GM12878 (cell line): Measurements from ENCODE around the gene KDM3B. TPM values are rescaled to one million over a fixed set of nuclear protein-coding genes. Genes with fewer than 3 reads are reported as not detected.
A peak's percentile ranks its signal among the peaks of the same experiment; 100 is the strongest.

Experiments used
- ATAC-seq: fragments of 200-7000 bp; cut with Tn5 transposase; 3 replicates; pipeline ENCODE4 v1.9.1; 2020; ENCODE audit warnings: mild to moderate bottlenecking, moderate library complexity
- BruUV-seq: library from RNA; stranded (reverse); fragments of 400-500 nt; replicated peaks from 2 replicates; lab custom pipeline; 2021; lab: Mats Ljungman, UMichigan
- CTCF ChIA-PET: fragments of 300-600 bp; sonication (Branson Sonifier 250); formaldehyde crosslinking; extraction: SDS; loops from one replicate; lab custom pipeline; 2021; ENCODE audit warnings: inconsistent platforms; lab: Yijun Ruan, JAX
- POLR2A ChIA-PET: fragments of 350-600 bp; formaldehyde crosslinking; extraction: SDS; loops from one replicate; lab custom pipeline; 2021; ENCODE audit warnings: inconsistent platforms; lab: Charles Lee
- RAD21 ChIA-PET: fragments of 300-600 bp; sonication (Branson Sonifier 250); formaldehyde crosslinking; loops from one replicate; lab custom pipeline; 2023; ENCODE audit warnings: antibody characterized with exemption; ENCODE audit not compliant: unreplicated experiment; lab: Charles Lee
- SMC1A ChIA-PET: fragments of 300-600 bp; sonication (Branson Sonifier 250); formaldehyde crosslinking; loops from one replicate; lab custom pipeline; 2023; ENCODE audit not compliant: unreplicated experiment, uncharacterized antibody; lab: Charles Lee
- DNase-seq: peaks from one replicate; pipeline ENCODE4 v3.0.0-alpha.2; 2011; ENCODE audit warnings: low read depth, low spot score
- FAIRE-seq: peaks from 3 replicates; lab custom pipeline; 2011; peaks lifted over from hg19 to GRCh38; lab: Jason Lieb, UNC
- H2AFZ ChIP-seq: 2 replicates; pipeline ENCODE4 v1.6.0; 2011; ENCODE audit warnings: low read depth, low read length, control low read depth; ENCODE audit not compliant: control insufficient read depth
- H3K27ac ChIP-seq: 2 replicates; pipeline ENCODE4 v1.5.1; 2011; ENCODE audit warnings: control low read depth; ENCODE audit not compliant: control insufficient read depth, insufficient read depth
- H3K27me3 ChIP-seq, 2 experiments: replicated peaks in 1 of 2; 2 replicates each; pipeline versions ENCODE4 v1.6.0 to v1.6.1; 2011; ENCODE audit warnings: low read length in 1 of 2; ENCODE audit not compliant: control insufficient read depth in 2 of 2, insufficient read depth in 2 of 2
- H3K36me3 ChIP-seq, 2 experiments: 2 replicates each; pipeline ENCODE4 v1.5.1; 2011; ENCODE audit warnings: low read length in 1 of 2; ENCODE audit not compliant: control insufficient read depth in 2 of 2, insufficient read depth in 2 of 2
- H3K4me1 ChIP-seq: 2 replicates; pipeline ENCODE4 v1.6.1; 2011; ENCODE audit warnings: mild to moderate bottlenecking, low read length, moderate library complexity, mixed read lengths; ENCODE audit not compliant: control insufficient read depth, insufficient read depth
- H3K4me2 ChIP-seq: 2 replicates; pipeline ENCODE4 v1.6.0; 2011; ENCODE audit warnings: control low read depth; ENCODE audit not compliant: control insufficient read depth, insufficient read depth
- H3K4me3 ChIP-seq: fragments of 200-600 bp; sonication (generic); 2 replicates; pipeline ENCODE4 v1.5.1; 2016
- H3K79me2 ChIP-seq: 2 replicates; pipeline ENCODE4 v1.6.0; 2011; ENCODE audit warnings: low read length; ENCODE audit not compliant: control insufficient read depth, insufficient read depth
- H3K9ac ChIP-seq: 2 replicates; pipeline ENCODE4 v1.8.0; 2011; ENCODE audit warnings: low read length, control low read depth, mixed read lengths; ENCODE audit not compliant: control insufficient read depth, insufficient read depth
- H3K9me3 ChIP-seq: replicated peaks from 3 replicates; pipeline ENCODE4 v1.5.1; 2011; ENCODE audit warnings: mild to moderate bottlenecking, low read length; ENCODE audit not compliant: control insufficient read depth, insufficient read depth
- H4K20me1 ChIP-seq: 2 replicates; pipeline ENCODE4 v1.6.0; 2011; ENCODE audit not compliant: control insufficient read depth, insufficient read depth
- CEBPZ ChIP-seq: fragments of 150-350 bp; IDR thresholded peaks from 2 replicates; pipeline ENCODE4 v1.6.1; 2016; ENCODE audit warnings: low read depth, low read length
- CUX1 ChIP-seq: IDR thresholded peaks from 2 replicates; pipeline ENCODE4 v1.6.1; 2012; ENCODE audit warnings: improper control_type of control experiment, low read depth, low read length; ENCODE audit not compliant: insufficient replicate concordance
- IRF3 ChIP-seq: fragments of 450-650 bp; IDR thresholded peaks from 2 replicates; pipeline ENCODE4 v1.6.1; 2014; ENCODE audit warnings: mild to moderate bottlenecking
- POLR2AphosphoS5 ChIP-seq: IDR thresholded peaks from 2 replicates; pipeline ENCODE4 v1.6.1; 2011; ENCODE audit warnings: mild to moderate bottlenecking, low read length, inconsistent platforms
- SUPT20H ChIP-seq: IDR thresholded peaks from 2 replicates; pipeline ENCODE4 v1.6.1; 2011; ENCODE audit warnings: low read depth, mild to moderate bottlenecking, low read length, moderate library complexity, borderline replicate concordance; ENCODE audit not compliant: control insufficient read depth
- SUZ12 ChIP-seq: fragments of 200-600 bp; sonication (generic); IDR thresholded peaks from one replicate; pipeline ENCODE4 v1.6.1; 2018; ENCODE audit warnings: antibody characterized with exemption, mild to moderate bottlenecking; ENCODE audit not compliant: unreplicated experiment
- YBX1 ChIP-seq: fragments of 450-650 bp; IDR thresholded peaks from 2 replicates; pipeline ENCODE4 v1.6.1; 2016; ENCODE audit warnings: antibody characterized with exemption
- WGBS: methylation state at CpG from one replicate; pipeline ENCODE4 v1.1.6; 2016; ENCODE audit warnings: low lambda C conversion rate; ENCODE audit not compliant: insufficient replicate concordance, insufficient coverage; ENCODE audit errors: missing lambda C conversion rate; 5-methylcytosine and 5-hydroxymethylcytosine counted together
- in situ Hi-C: fragments of 300-500 bp; cut with MboI; formaldehyde crosslinking; loops from 9 replicates; pipeline ENCODE4 v1.14.3; 2018; ENCODE audit warnings: mixed read lengths
- intact Hi-C: fragments of 100-400 bp; cut with micrococcal nuclease; formaldehyde crosslinking; loops from one replicate; pipeline ENCODE4 v1.14.2; 2022; ENCODE audit not compliant: unreplicated experiment
- polyA plus RNA-seq, 11 experiments: library from polyadenylated mRNA; depleted of rRNA in 4 of 11; unstranded in 6 of 11; stranded (reverse) in 5 of 11; fragments of >200 nt; fragmentation: Nextera tagmentation in 4 of 11; fragmentation: Illumina TruSeq in 1 of 11; extraction: Ambion mirVana in 4 of 11; extraction: Trizol in 1 of 11; gene quantifications; 1 replicate in 1 of 11; 2 replicates in 10 of 11; pipeline versions ENCODE4 v1.2.1 to v1.2.3, GENCODE V29; 2011 to 2016; ENCODE audit warnings: inconsistent platforms in 2 of 11, missing spikeins in 2 of 11, low read depth in 1 of 11
- total RNA-seq, 4 experiments: library from RNA; depleted of rRNA in 3 of 4; stranded (reverse); fragments of >200 nt in 3 of 4; fragmentation: Illumina TruSeq in 1 of 4; extraction: Trizol in 1 of 4; gene quantifications; 2 replicates each; pipeline versions ENCODE4 v1.2.1 to v1.2.3, GENCODE V29; 2013 to 2021

The KDM3B gene
- total and polyA plus RNA-seq, 10 of the 15 experiments (the other 5 are each of a cell fraction or from before 2014, with no cell fraction given): 8.5 to 45.7 (median 29.0) TPM

- TF ChIP-seq POLR2AphosphoS5 (no peak), IRF3 (no peak)
- ChIA-PET SMC1A (interaction anchor here (0.6 kb wide), 1 partner anchor 537 kb away, joined by 3 read pairs; no protein-coding TSS in a partner anchor), CTCF (interaction anchor here (1.1 to 1.5 kb wide), 4 partner anchors 11 to 34 kb away, joined by 3 to 4 read pairs (median 4); partner anchors contain the start of gene KDM3B), RAD21 (no interaction called here), POLR2A (no interaction called here)
- ATAC-seq (no peak), DNase-seq (no peak), FAIRE-seq (no peak)
- H3K9ac ChIP-seq: no peak overlapping the region
- no peak overlapping the region for H3K4me2 ChIP-seq
- intact Hi-C loops: no loop called here
- H3K79me2 ChIP-seq: no peaks in the 10 kb centered on the region
- no peak overlapping the region for H3K4me3 ChIP-seq
- peaks cover 6 to 31% of the 10 kb centered on the region in 2 experiments for H3K36me3 ChIP-seq
- H3K4me1 ChIP-seq: no peaks in the 10 kb centered on the region
- H3K9me3 ChIP-seq: no peaks in the 10 kb centered on the region
- no peak overlapping the region for H3K27ac ChIP-seq
- BruUV-seq: TSS peak; percentile 44
- H4K20me1 ChIP-seq: no peaks in the 10 kb centered on the region
- H2AFZ ChIP-seq: no peak overlapping the region
- over 99% methylated on average over 10 of the region's 10 CpGs for WGBS
- in situ Hi-C loops: no loop called here
- H3K27me3 ChIP-seq: no peaks in the 10 kb centered on the region
These were observed 33.8 kb downstream of the KDM3B start for GRCh38 chr5:138386290-138386689.

GRCh38 chr5:138389332-138389731 lies 36.8 kb downstream of the KDM3B start:
- FAIRE-seq (no peak), DNase-seq (no peak), ATAC-seq (no peak)
- Histone ChIP-seq H2AFZ (no peak overlapping the region), H3K9ac (no peak overlapping the region), H3K4me2 (no peak overlapping the region), H3K36me3 (peaks cover 14 to 29% of the 10 kb centered on the region in 2 experiments), H4K20me1 (no peaks in the 10 kb centered on the region), H3K4me3 (no peak overlapping the region), H3K4me1 (no peaks in the 10 kb centered on the region), H3K79me2 (no peaks in the 10 kb centered on the region), H3K27ac (no peak overlapping the region), H3K9me3 (no peaks in the 10 kb centered on the region), H3K27me3 (no peaks in the 10 kb centered on the region)
- ChIA-PET RAD21 (no interaction called here), SMC1A (no interaction called here), CTCF (no interaction called here), POLR2A (no interaction called here)
- intact Hi-C loops: no loop called here
- BruUV-seq: no TSS peak
- in situ Hi-C loops: no loop called here
- WGBS: 94% methylated on average over 3 of the region's 3 CpGs
- no peak for TF ChIP-seq CUX1
- TF ChIP-seq YBX1: no peak
- TF ChIP-seq SUPT20H: no peak
- TF ChIP-seq CEBPZ: no peak
- no peak for TF ChIP-seq SUZ12
